Iris pigment epithelial cell (primary cell): ENCODE data around the gene SDF2L1.
"Not testable (repeated sequence)": the region's sequence is repeated elsewhere in the genome, so short reads cannot be mapped to it uniquely, and the experiment has no call there.

Source experiments
- DNase-seq: peaks from one replicate; pipeline ENCODE4 v3.0.0-alpha.2; 2011; ENCODE audit warnings: low read depth

Gene SDF2L1

DNA sequence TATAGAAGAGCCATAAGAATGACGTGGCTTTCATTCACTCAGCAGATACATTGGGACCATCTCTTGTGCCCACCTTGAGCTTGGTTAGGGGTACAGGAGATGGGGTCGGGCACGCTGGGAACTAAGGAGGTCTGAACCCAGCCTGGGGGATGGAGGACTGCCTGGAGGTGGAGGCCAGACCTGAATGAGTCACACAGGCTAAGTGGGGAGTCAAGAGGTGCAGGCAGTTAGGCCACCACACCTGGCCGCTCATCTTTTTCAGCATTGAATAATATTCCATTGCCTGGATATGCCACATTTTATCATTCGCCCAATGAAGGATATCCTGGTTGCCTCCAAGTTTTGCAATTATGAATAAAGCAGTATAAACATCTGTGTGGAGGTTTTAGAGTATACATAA, 19.9 kb downstream of the SDF2L1 start:
- no peak for DNase-seq

DNA sequence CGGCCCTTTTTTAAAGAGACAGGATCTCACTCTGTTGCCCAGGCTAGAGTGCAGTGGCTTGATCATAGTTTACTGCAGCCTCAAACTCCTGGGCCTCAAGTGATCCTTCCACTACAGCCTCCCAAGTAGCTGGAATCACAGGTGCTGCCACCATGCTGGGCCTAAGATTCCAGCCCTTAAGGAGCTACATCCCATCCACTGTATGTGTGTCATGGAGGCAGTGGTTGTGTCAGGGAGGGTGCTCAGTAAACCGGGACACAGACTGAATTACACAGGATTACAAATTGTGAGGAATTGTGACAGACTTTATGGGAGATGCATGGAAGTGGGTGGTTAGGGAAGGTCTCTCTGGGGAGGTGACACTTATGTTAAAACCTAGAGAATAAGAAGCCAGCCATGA, 21.6 kb downstream of the SDF2L1 start:
- DNase-seq, result no peak

DNA sequence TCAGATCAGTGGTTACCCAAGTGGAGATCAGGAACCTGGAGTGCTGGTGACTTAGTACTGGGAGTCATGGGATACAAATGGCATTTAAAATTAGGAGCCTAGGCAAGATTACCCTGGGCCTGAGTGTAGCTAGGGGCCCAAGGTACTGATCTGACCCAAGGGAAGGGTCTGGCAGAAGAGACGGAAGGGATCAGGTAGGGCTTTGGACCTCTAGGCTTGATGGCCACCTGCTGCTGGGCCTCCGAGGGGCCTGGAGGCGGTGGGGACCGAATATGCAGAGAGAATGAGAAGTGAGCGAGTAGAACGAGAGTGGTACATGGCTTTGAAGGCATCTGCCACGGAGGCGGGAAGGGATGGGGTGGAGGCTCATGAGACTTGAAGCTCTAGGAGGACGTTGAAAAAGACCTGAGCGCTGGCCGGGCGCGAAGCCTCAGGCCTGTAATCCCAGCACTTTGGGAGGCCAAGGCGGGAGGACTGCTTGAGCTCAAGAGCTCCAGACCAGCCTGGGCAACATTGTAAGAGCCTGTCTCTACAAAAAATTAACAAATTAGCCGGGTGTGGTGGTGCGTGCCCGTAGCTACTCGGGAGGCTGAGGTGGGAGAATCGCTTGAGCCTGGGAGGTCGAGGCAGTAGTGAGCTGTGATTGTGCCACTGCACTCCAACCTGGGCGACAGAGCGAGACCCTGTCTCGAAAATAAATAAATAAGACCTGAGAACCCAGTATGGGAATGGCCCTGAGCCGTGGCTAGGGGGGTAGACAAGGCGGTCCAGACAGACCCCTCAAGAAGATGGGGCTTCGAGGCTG, 23.1 kb downstream of the SDF2L1 start:
- DNase-seq, result no peak

GRCh38 chr22:21666786-21667185, 24.7 kb downstream of the SDF2L1 start:
- no peak for DNase-seq

DNA sequence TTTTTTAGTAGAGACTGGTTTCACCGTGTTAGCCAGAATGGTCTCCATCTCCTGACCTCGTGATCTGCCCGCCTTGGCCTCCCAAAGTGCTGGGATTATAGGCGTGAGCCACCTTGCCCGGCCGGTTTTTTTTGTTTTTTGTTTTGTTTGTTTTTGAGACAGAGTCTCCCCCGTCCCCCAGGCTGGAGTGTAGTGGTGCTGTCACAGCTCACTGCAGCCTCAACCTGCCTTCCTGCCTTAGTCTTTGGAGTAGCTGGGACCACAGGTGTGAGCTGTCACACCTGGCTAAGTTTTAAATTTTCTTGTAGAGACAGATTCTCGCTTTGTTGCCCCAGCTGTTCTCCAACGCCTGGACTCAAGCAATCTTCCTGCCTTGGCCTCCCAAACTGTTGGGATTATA, 26.9 kb downstream of the SDF2L1 start:
- no peak for DNase-seq

DNA sequence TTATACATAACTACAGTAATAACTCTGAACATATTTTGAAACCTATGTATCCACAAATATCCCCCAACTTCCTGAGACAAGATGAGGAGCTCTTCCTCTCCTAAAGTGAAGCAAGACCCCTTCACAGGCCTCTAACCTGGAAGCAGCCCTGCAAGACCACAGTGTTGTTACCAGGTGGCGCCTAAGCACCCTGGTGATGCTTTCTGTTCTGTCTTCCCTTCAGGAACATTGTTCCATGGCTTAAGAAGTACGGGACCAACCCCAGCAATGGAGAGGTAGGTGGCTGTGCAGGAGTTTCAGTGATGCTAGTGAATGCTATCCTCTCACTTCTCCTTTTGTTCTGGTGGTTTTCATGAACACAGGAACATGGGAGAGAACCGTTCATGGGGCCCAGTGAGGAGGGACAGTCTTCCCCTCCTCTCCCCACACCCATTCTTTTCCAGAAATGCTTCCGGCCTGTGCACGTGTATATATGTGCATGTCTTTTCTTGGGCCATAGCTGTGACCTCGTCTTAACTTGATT, 30.1 kb downstream of the SDF2L1 start:
- no peak for DNase-seq

DNA sequence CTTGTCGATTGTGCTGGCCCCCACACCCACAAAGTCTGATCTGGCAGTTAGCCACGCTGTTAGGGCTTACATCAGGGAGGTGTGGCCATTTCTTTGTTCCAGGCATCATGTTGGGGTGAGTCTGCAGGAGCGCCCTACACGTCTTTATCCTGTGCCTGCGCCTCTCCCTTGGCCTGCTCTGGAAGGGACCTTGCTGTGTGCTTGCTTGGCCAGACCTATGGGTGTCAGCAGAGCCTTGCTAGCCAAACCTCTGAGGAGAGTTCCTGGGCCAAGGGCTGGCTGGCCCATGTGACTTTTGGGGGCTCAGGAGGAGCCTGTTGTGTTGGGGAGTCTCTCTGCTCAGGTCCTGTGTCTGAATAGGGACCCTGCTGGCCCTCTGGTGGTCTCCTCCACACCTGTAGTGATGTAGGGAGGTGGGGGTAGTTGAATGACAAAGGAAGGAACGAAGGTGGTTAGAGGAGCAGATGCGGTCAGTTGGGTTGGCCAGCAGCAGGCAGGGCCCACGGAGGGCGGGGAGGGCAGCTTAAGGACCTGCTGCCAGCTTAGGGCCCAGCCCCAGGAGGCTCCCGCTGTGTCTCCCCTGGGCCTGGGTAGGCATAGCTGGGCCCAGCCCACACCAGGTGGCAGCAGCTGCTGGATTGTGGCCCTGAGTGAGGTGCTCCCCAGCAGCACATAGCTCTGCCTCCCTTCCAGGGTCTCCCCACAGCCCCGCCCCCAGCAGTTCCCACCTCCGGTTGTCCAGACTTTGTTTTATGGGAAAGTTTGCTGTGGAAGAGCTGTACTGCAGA, 31.6 kb downstream of the SDF2L1 start:
- DNase-seq, result no peak

- DNase-seq, result no peak
Observed at GRCh38 chr22:21674638-21675245, 32.6 kb downstream of the SDF2L1 start.

DNA sequence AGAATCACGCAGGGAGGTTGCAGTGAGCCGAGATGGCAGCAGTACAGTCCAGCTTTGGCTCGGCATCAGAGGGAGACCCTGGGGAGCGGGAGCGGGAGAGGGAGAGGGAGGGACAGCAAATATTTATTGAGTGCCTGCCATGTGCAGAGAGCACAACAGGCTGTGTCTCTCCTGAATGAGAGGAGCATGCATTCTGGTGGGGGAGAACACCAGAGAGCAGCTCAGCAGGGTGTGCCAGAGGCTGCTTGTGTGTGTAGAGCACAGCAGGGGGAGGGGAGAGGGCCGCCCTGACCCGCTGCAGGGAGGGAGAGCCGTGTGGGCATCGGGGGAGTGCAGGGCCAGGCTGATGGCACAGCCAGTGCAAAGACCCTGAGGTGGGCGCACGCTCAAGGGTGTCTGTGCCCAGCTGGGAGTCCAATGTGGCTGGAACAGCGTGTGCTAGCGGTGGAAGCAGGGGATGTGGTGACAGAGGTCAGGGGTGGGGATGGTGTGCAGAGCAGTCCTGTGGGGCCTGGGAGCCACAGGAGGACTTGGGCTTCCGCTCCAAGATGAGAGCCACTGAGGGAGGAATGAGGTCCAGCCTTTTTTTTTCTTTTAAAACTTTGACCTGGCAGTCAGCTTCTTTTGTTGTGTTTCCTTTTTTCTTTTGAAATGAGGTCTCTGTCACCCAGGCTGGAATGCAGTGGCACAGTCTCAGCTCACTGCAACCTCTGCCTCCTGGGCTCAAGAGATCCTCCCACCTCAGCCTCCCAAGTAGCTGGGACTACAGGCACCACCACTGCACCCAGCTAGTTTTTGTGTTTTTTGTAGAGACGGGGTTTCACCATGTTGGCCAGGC, 35.7 kb downstream of the SDF2L1 start:
- DNase-seq, result no peak

DNA sequence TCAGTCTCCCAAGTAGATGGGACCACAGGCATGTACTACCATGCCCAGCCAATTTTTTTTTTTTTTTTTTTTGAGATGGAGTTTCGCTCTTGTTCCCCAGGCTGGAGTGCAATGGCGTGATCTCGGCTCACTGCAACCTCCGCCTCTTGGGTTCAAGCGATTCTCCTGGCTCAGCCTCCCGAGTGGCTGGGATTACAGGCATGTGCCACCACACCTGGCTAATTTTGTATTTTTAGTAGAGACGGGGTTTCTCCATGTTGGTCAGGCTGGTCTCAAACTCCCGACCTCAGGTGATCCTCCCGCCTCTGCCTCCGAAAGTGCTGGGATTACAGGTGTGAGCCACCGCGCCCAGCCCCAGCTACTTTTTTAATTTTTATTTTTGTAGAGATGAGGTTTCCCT, 36.7 kb downstream of the SDF2L1 start:
- not testable (repeated sequence) for DNase-seq

GRCh38 chr22:21679383-21679782, 37.3 kb downstream of the SDF2L1 start:
- no peak for DNase-seq

- no peak for DNase-seq
Observed at GRCh38 chr22:21680830-21681565, 38.9 kb downstream of the SDF2L1 start.

GRCh38 chr22:21681566-21682370, 39.7 kb downstream of the SDF2L1 start:
- peak; percentile 16 for DNase-seq

DNA sequence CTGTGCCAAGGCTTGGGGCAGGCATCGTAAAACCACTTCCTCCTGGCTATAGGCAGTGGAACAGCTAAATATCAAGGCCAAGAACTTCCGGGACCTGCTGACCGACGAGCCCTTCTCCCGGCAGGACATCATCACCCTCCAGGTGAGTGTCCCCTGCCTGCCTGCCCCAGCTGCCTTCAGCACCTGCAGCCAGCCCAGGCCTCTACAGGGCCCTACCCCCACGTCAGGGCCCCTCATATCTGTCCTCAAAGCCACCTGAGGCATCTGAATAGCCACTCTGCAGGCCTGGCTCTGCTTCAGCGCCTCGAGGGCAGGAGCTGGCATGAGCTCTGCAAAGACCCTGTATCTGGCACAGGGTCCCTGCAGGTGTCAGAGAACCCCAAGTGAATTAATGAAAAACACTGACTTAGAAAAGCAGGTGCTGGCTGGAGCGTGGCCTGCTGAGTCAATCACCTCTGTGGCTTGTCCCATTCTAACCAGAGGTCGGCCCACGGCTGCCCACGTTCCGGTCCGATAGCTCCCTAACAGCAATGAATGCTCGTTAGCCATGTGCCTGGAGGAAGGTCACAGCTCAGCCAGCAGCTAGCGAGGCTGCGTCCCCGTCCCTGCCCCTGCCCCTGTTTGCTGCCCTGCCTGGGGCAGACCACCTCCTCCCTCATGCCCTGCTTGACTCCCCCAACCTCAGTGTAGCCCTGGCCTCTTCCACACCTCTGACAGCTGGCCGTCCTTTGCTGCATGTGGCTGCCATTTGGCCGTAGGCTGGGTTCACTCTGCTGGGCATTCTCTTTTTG, 40.5 kb downstream of the SDF2L1 start:
- DNase-seq, result no peak

GRCh38 chr22:21683401-21683811, 41.3 kb downstream of the SDF2L1 start:
- DNase-seq, result no peak

- no peak for DNase-seq
Observed at GRCh38 chr22:21684492-21685163, 42.5 kb downstream of the SDF2L1 start.

DNA sequence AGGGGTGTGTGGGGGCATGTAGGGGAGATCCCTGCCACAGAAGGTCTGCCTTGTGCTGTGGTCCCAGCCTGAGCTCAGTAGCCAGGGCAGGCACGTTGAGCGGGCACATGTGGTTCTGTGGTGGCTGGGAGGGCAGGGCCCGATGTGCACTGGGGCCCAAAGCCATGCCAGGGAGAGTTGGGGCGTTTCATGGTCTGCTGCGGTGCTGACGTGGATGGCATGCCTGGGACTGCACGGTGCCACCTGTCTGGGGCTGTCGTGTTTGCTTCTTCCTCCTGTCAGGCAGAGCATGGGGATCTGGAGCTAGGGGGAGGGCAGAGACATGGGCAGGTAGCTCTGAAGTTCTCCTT, 43.0 kb downstream of the SDF2L1 start:
- no peak for DNase-seq

DNA sequence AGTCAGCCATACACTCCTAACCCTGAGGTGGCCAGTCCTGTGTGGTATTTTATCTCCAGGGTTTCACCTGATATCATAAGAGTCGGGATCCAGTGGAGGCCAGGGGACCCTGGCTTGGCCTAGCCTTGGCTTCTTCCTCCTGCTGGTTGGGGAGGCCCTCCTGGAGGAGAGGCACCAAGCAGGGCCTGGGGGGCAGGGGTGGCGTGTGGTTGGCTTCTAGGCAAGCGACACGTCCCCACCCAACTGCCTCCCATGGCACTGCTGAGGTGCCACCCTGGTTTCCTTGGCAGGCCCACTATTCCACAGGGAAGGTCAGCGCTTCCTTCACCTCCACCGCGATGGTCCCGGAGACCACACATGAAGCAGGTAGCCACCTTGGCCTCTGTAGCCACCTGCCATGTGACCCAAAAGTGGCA, 44.1 kb downstream of the SDF2L1 start:
- DNase-seq, result no peak
